ENCODE data around the gene HES1.
"Not testable (repeated sequence)": the region's sequence is repeated elsewhere in the genome, so short reads cannot be mapped to it uniquely, and the experiment has no call there.

Gene HES1

DNA sequence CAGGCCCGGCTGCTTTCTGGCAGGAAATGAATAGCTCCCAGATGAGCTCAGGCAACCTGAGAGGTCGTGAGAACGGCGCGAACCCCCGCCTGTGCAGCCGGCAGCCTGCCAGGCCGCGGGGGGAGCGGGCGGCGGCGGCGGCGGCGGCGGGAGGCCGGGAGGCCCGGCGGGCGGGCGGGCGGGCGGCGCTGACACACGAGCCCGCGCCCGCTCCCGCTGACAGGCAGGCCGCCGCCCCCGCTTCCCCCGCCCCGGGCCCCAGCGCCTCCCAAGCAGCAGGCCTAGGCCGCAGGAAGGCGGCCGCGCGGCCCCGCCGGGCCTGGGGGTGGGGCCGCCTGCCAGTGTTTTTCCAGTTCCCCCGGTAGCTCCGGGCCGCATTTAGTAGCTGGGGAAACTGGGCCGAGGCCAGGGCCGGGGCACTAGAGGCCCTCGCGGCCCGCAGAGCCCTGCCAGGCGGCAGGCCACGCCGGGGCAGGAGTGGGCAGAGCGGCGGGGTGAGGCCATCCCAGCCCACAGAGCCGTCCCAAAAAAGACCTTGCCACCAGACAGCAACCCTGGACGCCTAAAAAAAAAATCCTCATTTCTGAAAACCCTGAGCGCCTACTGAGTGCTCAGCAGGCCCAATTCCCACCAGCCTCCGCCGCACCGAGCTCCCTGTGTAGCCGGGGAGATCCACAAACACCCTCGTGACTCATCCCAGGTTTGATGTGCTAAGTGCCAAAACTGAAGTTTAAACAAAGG, 5.6 kb downstream of the HES1 start:
- DNase-seq (ENCODE audit: low spot score), result peak; percentile 78

GRCh38 chr3:194142156-194142910, 6.4 kb downstream of the HES1 start:
- DNase-seq (ENCODE audit: low spot score), result no peak

DNA sequence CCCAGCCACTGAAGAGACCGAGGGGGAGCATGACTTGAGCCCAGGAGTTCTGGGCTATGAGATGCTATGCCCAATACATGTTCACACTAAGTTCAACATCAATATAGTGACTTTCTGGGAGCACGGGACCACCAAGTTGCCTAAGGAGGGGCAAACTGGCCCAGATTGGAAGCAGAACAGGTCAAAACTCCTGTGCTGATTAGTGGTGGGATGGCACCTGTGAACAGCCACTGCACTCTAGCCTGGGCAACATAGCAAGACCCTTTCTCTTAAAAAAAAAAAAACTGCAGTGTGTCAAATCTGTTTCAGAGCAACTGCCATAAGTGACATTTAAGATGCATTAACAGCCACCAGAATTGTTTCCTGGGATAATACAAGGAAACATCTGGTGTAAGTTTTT, 9.8 kb downstream of the HES1 start:
- DNase-seq (ENCODE audit: low spot score), result no peak

DNA sequence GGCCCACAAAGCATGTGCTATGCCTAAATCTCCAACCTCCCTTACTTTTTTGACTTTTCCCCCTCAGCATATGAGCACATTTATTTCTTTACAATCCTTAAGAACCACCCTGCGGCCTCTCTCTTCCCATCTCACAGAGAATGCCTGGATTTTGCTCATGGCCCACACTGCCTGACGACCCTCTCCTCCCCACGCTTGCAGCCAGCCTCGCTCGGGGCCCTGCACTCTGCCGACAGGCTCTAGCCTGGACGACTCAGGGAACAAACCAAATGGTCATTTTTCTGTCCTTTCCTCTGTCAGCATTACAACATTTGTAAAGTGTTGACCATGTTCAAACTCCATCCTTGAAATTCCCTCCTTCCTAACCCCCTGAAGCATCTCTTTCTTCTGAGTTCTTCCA, 11.7 kb downstream of the HES1 start:
- DNase-seq (ENCODE audit: low spot score), result no peak

DNA sequence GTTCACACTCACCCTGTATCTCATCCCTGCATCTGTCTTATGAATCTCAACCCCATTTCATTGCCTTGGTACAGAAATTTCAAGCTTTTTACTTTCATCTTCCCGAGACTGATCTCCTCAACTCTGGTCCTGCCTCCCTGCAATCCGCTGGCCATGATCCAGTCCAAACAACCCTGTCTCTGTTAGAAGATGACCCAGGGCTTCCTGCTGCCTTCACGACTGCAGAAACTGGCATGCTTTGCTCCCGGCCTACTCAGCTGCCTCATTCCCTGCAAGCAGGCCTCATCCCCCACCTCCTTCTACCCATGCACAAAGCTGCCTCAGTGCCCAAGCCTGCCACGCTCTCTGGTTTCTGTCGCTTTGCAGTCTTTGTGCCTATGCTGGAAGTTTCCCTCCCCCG, 12.4 kb downstream of the HES1 start:
- DNase-seq (ENCODE audit: low spot score), result no peak

DNA sequence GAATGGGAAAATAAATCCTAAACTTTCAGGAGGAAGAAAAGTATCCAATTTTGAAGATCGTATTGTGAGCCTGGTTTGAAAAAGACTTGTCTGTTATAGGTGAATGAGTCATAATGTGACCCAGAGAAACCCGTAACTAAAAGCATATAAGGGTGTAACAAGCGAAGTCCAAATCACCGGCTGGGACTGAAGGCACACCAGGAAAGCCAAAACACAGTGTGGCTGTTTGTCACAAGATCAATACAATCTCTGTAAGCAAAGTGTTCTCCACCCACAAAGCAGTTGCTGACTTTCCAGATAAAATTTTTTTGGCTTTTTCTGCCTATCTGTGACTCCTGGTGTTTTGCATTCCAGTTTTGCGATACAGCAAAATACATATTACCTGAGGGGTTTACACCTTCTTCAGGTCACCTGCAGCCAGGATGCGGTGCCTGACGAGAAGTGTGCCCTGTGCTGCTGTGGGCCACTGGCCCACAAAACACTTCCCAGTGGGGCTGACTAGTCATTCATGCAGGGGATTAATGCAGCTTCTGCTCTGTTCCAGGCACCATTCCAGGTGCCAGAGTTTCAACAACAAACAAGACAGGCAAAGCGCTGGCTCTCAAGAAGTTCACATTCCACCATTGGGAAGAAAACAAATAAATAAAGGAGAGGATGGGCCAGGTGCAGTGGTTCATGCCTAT, 14.4 kb downstream of the HES1 start:
- DNase-seq (ENCODE audit: low spot score), result no peak

- not testable (repeated sequence) for DNase-seq (ENCODE audit: low spot score)
These were observed 15.0 kb downstream of the HES1 start for GRCh38 chr3:194150935-194151302.

DNA sequence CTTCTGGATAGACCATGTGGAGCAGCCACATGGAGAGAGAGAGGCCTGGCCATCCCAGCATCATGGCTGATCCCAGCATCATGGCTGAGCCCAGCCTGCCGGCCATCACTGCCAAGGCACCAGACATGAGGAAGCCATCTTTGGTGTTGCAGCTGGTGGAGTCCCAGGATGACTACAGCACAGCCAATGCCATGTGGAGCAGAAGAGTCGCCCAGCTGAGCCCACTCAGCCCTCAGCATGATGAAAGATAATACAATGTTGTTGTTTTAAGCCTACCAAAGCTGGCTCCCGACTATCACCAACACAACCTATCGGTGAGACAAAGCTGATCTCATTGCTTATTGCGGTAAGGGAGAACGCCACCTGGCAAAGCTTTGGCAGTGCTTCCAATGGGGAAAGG, 18.4 kb downstream of the HES1 start:
- no peak for DNase-seq (ENCODE audit: low spot score)

GRCh38 chr3:194156095-194156494, 20.1 kb downstream of the HES1 start:
- DNase-seq (ENCODE audit: low spot score), result no peak

- DNase-seq (ENCODE audit: low spot score), result no peak
These were observed 23.0 kb downstream of the HES1 start for GRCh38 chr3:194158942-194159439.

- DNase-seq (ENCODE audit: low spot score), result no peak
These were observed 24.2 kb downstream of the HES1 start for GRCh38 chr3:194160158-194160557.

- no peak for DNase-seq (ENCODE audit: low spot score)
These were observed 25.4 kb downstream of the HES1 start for GRCh38 chr3:194161131-194162045.

DNA sequence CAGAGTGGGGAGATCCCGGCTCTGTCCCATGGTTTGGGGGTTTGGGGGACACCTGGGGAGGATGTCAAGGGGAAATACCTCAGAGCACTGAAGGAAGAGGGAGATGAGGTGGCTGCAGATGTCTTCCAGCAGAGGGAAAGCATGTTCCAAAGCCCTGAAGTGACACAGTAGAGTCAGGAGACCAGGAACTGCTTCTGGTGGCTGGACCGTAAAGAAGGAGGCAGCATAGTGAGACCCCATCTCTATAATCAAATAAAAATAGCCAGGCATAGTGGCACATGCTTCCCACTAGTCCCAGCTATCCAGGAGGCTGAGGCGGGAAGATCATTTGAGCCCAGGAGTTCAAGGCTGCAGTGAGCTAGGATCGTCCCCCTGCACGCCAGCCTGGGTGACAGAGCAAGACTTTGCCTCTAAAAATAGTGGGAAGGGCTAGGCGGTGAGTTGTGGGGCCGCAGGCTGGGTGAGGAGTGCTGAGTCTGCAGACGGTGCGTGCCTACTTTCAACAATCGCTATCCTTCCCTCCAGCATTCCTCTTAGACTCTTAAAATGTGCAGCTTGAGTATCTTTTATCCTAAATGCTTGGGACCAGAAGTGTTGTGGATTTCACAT, 26.2 kb downstream of the HES1 start:
- DNase-seq (ENCODE audit: low spot score), result no peak

- no peak for DNase-seq (ENCODE audit: low spot score)
These were observed 27.1 kb downstream of the HES1 start for GRCh38 chr3:194162817-194163584.

DNA sequence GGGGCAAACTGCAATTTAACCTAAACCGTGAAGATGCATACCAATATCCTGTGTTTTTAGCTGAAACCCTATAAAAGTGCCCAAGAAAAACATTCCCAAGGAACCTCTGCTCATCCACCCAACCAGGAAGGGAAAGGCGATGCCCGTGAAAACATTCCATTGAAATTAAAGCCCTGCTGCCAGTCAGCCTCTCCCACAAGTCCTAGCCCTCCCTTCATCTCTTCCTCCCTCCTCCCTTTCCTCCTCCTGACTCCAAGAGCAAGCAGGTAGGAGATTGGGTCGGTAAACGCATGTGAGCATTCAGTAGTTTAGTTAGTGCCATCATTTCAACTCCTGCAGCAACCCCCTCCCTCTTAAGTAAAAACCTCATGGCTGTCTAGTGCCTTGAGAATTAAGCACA, 27.7 kb downstream of the HES1 start:
- DNase-seq (ENCODE audit: low spot score), result no peak

GRCh38 chr3:194164861-194165260, 28.9 kb downstream of the HES1 start:
- no peak for DNase-seq (ENCODE audit: low spot score)

- DNase-seq (ENCODE audit: low spot score), result no peak
These were observed 29.5 kb downstream of the HES1 start for GRCh38 chr3:194165271-194166018.

DNA sequence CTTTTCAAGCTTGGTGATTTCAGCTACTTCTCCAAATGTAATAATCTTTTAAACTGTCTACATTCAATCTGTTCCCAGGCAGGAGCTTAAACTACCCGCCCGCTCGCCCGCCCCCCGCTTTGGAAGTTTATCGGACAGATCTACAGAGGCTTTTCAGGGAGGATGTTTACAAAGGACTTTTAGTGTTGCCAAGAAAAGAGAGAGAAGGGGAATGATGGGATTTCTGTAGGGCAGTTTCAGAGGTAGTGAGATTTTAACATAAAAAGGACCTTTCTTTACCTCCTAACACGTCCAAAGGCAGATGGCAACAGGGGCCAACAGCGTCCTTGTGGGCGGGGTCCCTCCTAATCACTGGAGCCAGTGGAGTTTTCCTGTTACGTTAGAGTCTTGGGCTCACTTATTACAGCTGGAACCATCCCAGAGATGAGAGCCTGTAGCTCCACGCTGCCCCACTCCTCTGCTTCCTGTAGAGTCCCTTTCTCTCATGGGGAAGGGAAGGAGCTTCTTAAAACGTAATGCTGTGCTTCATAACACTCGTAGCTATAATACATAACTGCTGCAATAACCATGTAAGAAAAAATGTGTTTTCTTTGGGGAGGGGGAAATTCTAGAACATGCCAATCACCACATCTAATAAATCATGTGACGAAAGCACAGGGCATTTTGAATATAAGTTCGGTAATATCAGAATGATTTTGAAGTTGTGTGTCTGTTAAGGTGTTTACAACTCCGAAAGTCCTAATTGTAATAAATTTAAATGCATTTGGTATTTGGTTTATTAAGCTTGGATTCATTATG, 30.9 kb downstream of the HES1 start:
- no peak for DNase-seq (ENCODE audit: low spot score)
